Measurements from ENCODE around the gene CDH4. TPM values are rescaled to one million over a fixed set of nuclear protein-coding genes. Genes with fewer than 3 reads are reported as not detected.
"Not testable (repeated sequence)": the region's sequence is repeated elsewhere in the genome, so short reads cannot be mapped to it uniquely, and the experiment has no call there.

The CDH4 gene
- total RNA-seq, 2 donors from 2014 or later = 0.05 to 2.2 TPM

DNA sequence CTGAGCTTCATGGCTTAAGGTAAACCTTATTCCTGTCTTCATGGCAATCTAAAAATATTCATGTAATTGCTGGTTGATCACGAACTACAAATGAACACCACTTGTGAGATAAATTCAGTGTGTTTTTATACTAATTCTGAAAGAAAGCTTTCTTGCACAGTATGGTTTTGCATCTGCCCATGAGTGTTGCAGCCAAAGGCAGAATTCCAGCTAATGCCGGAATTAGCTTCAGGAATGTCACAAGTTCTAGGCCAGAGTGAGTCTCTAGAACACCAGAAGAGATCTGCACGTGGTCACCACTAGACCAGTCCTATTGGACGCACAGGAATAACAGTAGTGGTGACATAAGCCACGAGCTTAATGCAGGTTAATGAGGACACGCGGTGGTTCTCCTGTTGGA is 223.7 kb downstream of the CDH4 start:
- no peaks in the 10 kb centered on the region for H3K36me3 ChIP-seq
- peaks cover 2% of the 10 kb centered on the region for H3K27me3 ChIP-seq (replicated peaks; ENCODE audit: insufficient read depth)
- no peak for DNase-seq (ENCODE audit: low spot score)
- H3K4me1 ChIP-seq (replicated peaks) = no peaks in the 10 kb centered on the region
- 79% methylated on average over 7 of the region's 7 CpGs for WGBS
- no peak overlapping the region for H3K4me3 ChIP-seq
- intact Hi-C loops (cut with DNase I) = no loop called here
- H3K27ac ChIP-seq = no peak overlapping the region
- H3K9me3 ChIP-seq = no peaks in the 10 kb centered on the region
- TF ChIP-seq, protein P1, sequence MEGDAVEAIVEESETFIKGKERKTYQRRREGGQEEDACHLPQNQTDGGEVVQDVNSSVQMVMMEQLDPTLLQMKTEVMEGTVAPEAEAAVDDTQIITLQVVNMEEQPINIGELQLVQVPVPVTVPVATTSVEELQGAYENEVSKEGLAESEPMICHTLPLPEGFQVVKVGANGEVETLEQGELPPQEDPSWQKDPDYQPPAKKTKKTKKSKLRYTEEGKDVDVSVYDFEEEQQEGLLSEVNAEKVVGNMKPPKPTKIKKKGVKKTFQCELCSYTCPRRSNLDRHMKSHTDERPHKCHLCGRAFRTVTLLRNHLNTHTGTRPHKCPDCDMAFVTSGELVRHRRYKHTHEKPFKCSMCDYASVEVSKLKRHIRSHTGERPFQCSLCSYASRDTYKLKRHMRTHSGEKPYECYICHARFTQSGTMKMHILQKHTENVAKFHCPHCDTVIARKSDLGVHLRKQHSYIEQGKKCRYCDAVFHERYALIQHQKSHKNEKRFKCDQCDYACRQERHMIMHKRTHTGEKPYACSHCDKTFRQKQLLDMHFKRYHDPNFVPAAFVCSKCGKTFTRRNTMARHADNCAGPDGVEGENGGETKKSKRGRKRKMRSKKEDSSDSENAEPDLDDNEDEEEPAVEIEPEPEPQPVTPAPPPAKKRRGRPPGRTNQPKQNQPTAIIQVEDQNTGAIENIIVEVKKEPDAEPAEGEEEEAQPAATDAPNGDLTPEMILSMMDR (IDR thresholded peaks at IDR 0.05) = no peak
- TF ChIP-seq POLR2AphosphoS5 (IDR thresholded peaks at IDR 0.05) = no peak
- no peak for TF ChIP-seq POLR2A (IDR thresholded peaks at IDR 0.05)

DNA sequence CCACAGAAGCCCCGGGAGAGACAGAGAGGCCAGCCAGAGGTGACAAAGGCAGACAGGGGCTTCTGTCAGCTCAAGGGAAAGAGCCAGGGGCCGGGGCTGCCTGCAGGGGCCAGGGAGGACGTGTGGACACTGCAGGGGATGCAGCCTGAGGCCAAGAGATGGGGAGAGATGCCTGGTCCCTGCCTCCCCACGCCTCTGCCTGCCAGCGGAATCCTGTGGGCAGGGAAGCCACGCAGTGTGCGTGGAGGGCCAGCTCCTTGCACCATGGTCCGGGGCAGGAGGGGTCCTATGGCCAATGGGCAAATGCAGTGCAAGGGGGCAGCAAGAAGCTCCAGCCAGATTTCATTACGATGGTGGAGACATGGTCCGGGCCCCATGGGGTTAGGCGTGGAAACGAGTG is 224.9 kb downstream of the CDH4 start:
- WGBS = 88% methylated on average over 12 of the region's 12 CpGs
- peaks cover 2% of the 10 kb centered on the region for H3K27me3 ChIP-seq (replicated peaks; ENCODE audit: insufficient read depth)
- TF ChIP-seq POLR2A (IDR thresholded peaks at IDR 0.05) (no peak), POLR2AphosphoS5 (IDR thresholded peaks at IDR 0.05) (no peak)
- TF ChIP-seq, protein P1 (IDR thresholded peaks at IDR 0.05) = no peak
- H3K4me1 ChIP-seq (replicated peaks) = no peaks in the 10 kb centered on the region
- no peak overlapping the region for H3K4me3 ChIP-seq
- no peaks in the 10 kb centered on the region for H3K9me3 ChIP-seq
- intact Hi-C loops (cut with DNase I) = no loop called here
- no peak for DNase-seq (ENCODE audit: low spot score)
- H3K36me3 ChIP-seq = no peaks in the 10 kb centered on the region
- no peak overlapping the region for H3K27ac ChIP-seq

DNA sequence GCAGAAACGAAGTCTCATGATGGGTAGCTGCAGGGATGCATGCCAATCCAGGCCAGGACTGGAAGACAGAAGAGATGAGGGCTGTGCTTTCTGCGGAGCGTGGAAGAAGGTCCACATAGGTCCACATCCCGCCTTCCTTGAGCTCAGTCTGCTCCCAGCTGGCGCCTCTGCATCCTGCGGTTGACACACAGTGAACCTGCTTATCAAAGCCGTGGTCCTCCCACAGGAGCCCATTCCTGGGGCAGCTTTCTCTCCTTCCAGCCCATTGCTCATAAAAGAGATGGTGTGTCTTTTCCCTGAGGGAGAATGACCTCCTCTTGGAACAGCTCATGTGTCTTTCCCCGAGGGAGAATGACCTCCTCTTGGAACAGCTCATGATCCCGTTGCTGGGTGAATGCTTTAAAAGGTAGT is 225.4 kb downstream of the CDH4 start:
- no peaks in the 10 kb centered on the region for H3K4me1 ChIP-seq (replicated peaks)
- intact Hi-C loops (cut with DNase I) = no loop called here
- no peak overlapping the region for H3K4me3 ChIP-seq
- no peaks in the 10 kb centered on the region for H3K36me3 ChIP-seq
- no peak overlapping the region for H3K27ac ChIP-seq
- DNase-seq (ENCODE audit: low spot score) = no peak
- no peaks in the 10 kb centered on the region for H3K9me3 ChIP-seq
- 78% methylated on average over 9 of the region's 9 CpGs for WGBS
- no peak for TF ChIP-seq POLR2AphosphoS5 (IDR thresholded peaks at IDR 0.05)
- TF ChIP-seq, protein P1 (IDR thresholded peaks at IDR 0.05) = no peak
- TF ChIP-seq POLR2A (IDR thresholded peaks at IDR 0.05) = no peak
- peaks cover 2% of the 10 kb centered on the region for H3K27me3 ChIP-seq (replicated peaks; ENCODE audit: insufficient read depth)

DNA sequence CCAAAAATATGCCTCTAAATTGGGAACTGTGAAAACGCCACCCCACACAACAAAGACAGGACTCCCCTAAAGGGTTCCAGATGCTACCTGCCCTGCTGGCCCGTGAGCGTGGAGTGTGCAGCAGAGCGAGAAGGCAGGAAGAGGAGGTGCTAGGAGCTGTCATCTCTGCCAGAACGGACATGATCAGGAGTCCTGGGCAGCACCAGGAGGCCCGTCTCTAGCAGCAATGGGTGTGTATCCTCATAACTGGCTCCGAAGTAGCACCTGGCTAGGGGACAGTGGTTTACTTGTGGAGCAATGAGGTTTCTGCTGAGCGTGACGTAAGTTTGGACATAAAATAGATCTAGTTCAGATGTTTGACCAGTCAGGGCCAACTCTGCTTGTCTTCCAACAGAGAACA is 226.0 kb downstream of the CDH4 start:
- intact Hi-C loops (cut with DNase I) = no loop called here
- no peaks in the 10 kb centered on the region for H3K36me3 ChIP-seq
- H3K4me3 ChIP-seq = no peak overlapping the region
- H3K9me3 ChIP-seq = no peaks in the 10 kb centered on the region
- DNase-seq (ENCODE audit: low spot score) = no peak
- no peak for TF ChIP-seq POLR2AphosphoS5 (IDR thresholded peaks at IDR 0.05)
- TF ChIP-seq, protein P1 (IDR thresholded peaks at IDR 0.05) = no peak
- no peak for TF ChIP-seq POLR2A (IDR thresholded peaks at IDR 0.05)
- WGBS = 60% methylated on average over 9 of the region's 9 CpGs
- peaks cover 2% of the 10 kb centered on the region for H3K27me3 ChIP-seq (replicated peaks; ENCODE audit: insufficient read depth)
- H3K4me1 ChIP-seq (replicated peaks) = no peaks in the 10 kb centered on the region
- no peak overlapping the region for H3K27ac ChIP-seq

DNA sequence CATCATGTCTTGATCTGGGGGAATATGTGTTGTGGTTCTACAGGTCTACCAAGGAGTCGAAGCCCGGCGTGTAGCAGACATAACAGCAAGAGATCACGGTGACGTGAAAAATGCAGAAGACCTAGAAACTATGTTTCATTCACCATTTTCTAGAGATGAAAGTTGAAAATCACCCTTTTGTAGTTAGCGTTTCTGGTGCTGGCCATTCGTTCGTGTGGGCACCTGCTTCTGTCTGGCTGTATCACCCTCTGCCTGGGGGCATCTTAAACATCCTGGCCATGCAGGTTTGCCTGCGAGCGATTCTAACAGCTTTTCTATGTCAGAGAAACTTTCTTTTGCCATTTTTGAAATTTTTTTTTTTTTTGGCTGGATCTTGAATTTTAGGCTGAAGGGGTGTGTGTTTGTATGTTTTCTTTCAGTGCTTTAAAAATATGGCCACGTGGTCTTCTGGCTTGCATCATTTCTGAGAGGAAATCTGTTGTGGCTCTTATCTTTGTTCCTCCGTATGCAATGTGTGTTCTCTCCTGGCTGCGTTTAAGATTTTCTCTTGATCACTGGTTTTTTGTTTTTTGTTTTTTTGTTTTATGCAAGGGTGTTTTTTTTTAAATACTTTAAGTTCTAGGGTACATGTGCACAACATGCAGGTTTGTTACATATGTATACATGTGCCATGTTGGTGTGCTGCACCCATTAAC is 226.7 kb downstream of the CDH4 start:
- Histone ChIP-seq H3K27me3 (replicated peaks; ENCODE audit: insufficient read depth) (peaks cover 2% of the 10 kb centered on the region), H3K9me3 (no peaks in the 10 kb centered on the region), H3K4me1 (replicated peaks) (no peaks in the 10 kb centered on the region), H3K27ac (no peak overlapping the region), H3K4me3 (no peak overlapping the region), H3K36me3 (no peaks in the 10 kb centered on the region)
- 79% methylated on average over 13 of the region's 13 CpGs for WGBS
- intact Hi-C loops (cut with DNase I) = no loop called here
- TF ChIP-seq POLR2AphosphoS5 (IDR thresholded peaks at IDR 0.05) (no peak), POLR2A (IDR thresholded peaks at IDR 0.05) (no peak)
- TF ChIP-seq, protein P1 (IDR thresholded peaks at IDR 0.05) = no peak
- no peak for DNase-seq (ENCODE audit: low spot score)

DNA sequence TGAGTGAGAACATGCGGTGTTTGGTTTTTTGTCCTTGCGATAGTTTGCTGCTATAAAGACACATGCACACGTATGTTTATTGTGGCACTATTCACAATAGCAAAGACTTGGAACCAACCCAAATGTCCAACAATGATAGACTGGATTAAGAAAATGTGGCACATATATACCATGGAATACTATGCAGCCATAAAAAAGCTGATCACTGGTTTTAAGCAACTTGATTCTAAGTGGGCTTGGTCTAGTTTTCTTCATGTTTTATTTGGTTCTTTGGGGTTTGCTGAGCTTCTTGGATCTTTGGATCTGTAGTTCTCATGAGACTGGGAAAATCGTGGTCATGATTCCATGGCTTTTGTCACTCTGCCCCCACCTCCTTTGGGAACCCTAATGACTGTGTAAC is 227.4 kb downstream of the CDH4 start:
- H3K36me3 ChIP-seq; H3K4me1 ChIP-seq (replicated peaks); H3K27ac ChIP-seq; H3K9me3 ChIP-seq; DNase-seq (ENCODE audit: low spot score); H3K27me3 ChIP-seq (replicated peaks; ENCODE audit: insufficient read depth); H3K4me3 ChIP-seq; intact Hi-C loops (cut with DNase I): not testable (repeated sequence)
- 87% methylated on average over 4 of the region's 4 CpGs for WGBS

Measured in prostate gland (tissue), 2 donors.